ENCODE measurements around the gene SNRPA1.

DNA sequence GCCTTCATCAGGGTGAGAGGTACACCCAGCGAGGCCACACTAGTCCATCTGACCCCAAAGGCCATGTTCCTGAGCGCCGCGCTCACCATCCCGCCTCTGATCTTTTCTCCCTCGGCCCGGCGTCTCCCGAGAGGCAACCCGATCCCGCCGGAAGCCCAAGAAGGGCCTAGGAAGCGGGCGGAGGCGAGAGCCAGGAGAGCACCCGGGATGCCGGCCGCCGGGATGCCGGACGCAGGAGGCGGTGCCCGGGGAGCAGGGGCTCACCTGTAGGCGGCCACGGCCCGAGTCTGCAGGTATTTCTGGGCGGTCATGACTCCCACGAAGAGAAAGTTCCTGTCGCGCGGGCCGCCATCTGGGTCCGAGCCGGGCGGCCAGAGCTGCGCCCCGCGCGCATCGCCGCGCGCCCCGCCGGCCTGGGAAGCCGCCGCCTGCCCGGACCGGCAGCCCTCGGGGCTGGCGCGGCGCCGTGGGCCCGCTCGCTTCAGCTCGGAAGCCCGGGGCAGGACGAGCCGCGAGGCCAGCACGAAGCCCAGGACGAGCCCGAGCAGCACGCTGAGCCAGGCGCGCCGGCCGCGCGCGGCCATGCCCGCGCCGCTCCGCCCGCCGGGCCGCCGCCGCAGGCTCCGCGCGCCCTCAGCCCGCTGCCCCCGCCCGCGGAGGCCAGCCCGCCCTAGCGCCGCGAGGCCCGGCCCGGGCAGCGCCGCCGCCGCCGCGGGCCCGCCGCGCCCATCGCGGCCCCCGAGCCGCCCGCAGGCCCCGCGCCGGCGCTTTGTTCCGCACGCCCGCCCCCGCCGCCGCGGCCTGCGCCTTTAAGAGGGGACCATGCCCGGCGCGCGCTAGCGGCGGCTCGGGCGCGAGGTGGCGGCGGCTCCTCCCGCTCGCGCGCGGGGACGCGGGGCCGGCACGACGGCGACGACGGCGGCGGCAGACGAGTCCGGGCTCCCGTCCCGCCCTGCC, 43.9 kb downstream of the SNRPA1 start:
- TF ChIP-seq GATA2 (IDR thresholded peaks at IDR 0.05; ENCODE audit: low read depth, low read length) (no peak), GATA3 (IDR thresholded peaks at IDR 0.05; ENCODE audit: low read depth, low read length) (no peak)
